Fibroblast of the aortic adventitia (primary cell): Measurements from ENCODE around the gene PDE7B. TPM values are rescaled to one million over a fixed set of nuclear protein-coding genes. Genes with fewer than 3 reads are reported as not detected.

Experiments used
- DNase-seq: peaks from one replicate; pipeline ENCODE4 v3.0.0-alpha.2; 2010; ENCODE audit warnings: low read depth
- H3K4me3 ChIP-seq: 2 replicates; pipeline ENCODE4 v1.5.1; 2011; ENCODE audit warnings: low read depth, mild to moderate bottlenecking, control low read depth, low read length, moderate library complexity
- CTCF ChIP-seq: IDR thresholded peaks from 2 replicates; pipeline ENCODE4 v1.5.1; 2011; ENCODE audit warnings: mild to moderate bottlenecking, low read length, control low read depth, inconsistent platforms; ENCODE audit not compliant: insufficient read depth
- total RNA-seq: library from RNA; depleted of rRNA; stranded (reverse); fragments of >200 nt; gene quantifications from 2 replicates; pipeline ENCODE4 v1.2.3, GENCODE V29; 2012; ENCODE audit warnings: low replicate concordance

The PDE7B gene
- total RNA-seq, 1 donor = 23.9 TPM

GRCh38 chr6:135995545-135995898, 144.0 kb downstream of the PDE7B start:
- TF ChIP-seq CTCF = no peak
- no peak overlapping the region for H3K4me3 ChIP-seq
- no peak for DNase-seq

- H3K4me3 ChIP-seq = no peak overlapping the region
- no peak for TF ChIP-seq CTCF
- DNase-seq = no peak
Observed at GRCh38 chr6:135996668-135997067, 145.2 kb downstream of the PDE7B start.

DNA sequence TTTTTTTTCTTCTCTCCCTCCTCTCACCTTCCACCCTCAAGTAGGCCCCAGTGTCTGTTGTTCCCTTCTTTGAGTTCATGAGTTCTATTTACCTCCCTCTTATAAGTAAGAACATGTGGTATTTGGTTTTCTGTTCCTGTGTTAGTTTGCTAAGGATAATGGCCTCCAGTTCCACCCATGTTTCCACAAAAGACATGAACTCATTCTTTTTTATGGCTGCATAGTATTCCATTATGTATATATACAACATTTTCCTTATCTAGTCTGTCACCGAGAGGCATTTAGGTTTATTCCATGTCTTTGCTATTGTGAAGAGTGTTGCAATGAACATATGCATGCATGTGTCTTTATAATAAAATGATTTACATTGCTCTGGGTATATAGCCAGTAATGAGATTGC, 147.9 kb downstream of the PDE7B start:
- no peak for DNase-seq
- no peak overlapping the region for H3K4me3 ChIP-seq
- TF ChIP-seq CTCF = no peak

- no peak for TF ChIP-seq CTCF
- DNase-seq = no peak
Observed at GRCh38 chr6:136007345-136007744, 155.8 kb downstream of the PDE7B start.

DNA sequence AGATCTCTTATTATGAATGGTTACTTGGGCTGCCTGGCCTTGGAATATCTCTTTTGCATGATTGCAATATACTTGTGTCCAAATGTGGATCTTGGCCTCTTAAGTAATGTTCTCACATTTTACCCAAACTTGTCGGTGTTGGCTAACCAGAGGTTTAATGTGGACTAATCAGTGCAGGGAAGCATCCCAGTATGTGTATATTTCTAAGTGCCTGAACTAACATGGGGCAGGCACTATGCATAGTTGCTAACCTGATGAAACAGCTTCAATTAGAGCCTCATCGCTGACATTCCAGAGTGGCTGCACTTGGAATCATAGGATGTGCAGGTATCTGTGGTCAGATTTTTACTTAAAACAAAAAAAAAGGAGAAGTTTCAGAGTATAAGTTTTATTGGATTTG, 160.0 kb downstream of the PDE7B start:
- DNase-seq = peak; percentile 79
- H3K4me3 ChIP-seq = peak overlapping the region; percentile 46
- no peak for TF ChIP-seq CTCF

More at GRCh38 chr6:136007345-136007744, 155.8 kb downstream of the PDE7B start:
- no peak overlapping the region for H3K4me3 ChIP-seq

GRCh38 chr6:136012198-136012887, 160.8 kb downstream of the PDE7B start:
- peak overlapping the region; percentile 63 for H3K4me3 ChIP-seq
- no peak for TF ChIP-seq CTCF
- peak; percentile 96 for DNase-seq

DNA sequence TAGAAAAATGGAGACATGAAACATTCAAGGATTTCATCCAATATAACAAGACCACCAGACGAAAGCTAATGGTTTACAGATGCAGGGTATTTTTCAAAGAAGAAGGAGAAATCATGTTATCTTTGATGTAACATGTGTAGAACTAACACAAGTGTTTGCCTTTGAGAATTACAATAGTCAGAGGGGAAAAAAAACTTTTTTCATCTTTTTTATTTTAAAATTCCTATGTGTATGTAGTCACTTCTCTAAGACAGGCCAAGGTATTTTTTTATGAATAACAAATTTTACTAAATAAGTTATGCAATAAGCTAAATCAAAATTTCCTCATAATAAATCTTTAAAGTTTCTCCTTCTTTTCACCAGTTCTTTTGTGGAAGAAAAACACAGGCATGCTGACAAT, 161.4 kb downstream of the PDE7B start:
- DNase-seq = peak; percentile 75
- no peak overlapping the region for H3K4me3 ChIP-seq
- no peak for TF ChIP-seq CTCF
